DOHH2 (cell line): ENCODE results near the gene IL17A.

Experiments used
- EZH2phosphoT487 ChIP-seq: fragments of 200-600 bp; sonication (generic); IDR thresholded peaks from 2 replicates; pipeline ENCODE4 v1.6.1; 2017; ENCODE audit warnings: borderline replicate concordance, mild to moderate bottlenecking, antibody characterized with exemption, low read length, moderate library complexity, mixed read lengths
- TF ChIP-seq, protein P1 (sequence below): fragments of 200-600 bp; sonication (generic); IDR thresholded peaks from one replicate; pipeline ENCODE4 v1.5.1; 2014; ENCODE audit warnings: antibody characterized with exemption, mild to moderate bottlenecking, low read depth, low read length; ENCODE audit not compliant: poor library complexity, severe bottlenecking

- TF ChIP-seq, protein P1, sequence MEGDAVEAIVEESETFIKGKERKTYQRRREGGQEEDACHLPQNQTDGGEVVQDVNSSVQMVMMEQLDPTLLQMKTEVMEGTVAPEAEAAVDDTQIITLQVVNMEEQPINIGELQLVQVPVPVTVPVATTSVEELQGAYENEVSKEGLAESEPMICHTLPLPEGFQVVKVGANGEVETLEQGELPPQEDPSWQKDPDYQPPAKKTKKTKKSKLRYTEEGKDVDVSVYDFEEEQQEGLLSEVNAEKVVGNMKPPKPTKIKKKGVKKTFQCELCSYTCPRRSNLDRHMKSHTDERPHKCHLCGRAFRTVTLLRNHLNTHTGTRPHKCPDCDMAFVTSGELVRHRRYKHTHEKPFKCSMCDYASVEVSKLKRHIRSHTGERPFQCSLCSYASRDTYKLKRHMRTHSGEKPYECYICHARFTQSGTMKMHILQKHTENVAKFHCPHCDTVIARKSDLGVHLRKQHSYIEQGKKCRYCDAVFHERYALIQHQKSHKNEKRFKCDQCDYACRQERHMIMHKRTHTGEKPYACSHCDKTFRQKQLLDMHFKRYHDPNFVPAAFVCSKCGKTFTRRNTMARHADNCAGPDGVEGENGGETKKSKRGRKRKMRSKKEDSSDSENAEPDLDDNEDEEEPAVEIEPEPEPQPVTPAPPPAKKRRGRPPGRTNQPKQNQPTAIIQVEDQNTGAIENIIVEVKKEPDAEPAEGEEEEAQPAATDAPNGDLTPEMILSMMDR, result no peak
- TF ChIP-seq EZH2phosphoT487, result no peak
Observed at GRCh38 chr6:52141596-52141995, 44.6 kb upstream of the IL17A start.
